HG02840 (cell line): ENCODE measurements around the gene APLNR.

Experiments used
- ATAC-seq: cut with Tn5 transposase; IDR thresholded peaks from one replicate; pipeline ENCODE4 v1.9.1; 2021; ENCODE audit warnings: mild to moderate bottlenecking, moderate library complexity, moderate number of reproducible peaks; ENCODE audit not compliant: unreplicated experiment, low FRiP score

The APLNR gene

GRCh38 chr11:57254631-57255030 lies 17.6 kb upstream of the APLNR start:
- no peak for ATAC-seq

GRCh38 chr11:57251491-57252104 lies 14.5 kb upstream of the APLNR start:
- no peak for ATAC-seq

- ATAC-seq = no peak
Measured at GRCh38 chr11:57251037-57251436, 14.0 kb upstream of the APLNR start.

GRCh38 chr11:57249384-57250319 lies 12.6 kb upstream of the APLNR start:
- no peak for ATAC-seq

- ATAC-seq = no peak
Measured at GRCh38 chr11:57248780-57249383, 11.8 kb upstream of the APLNR start.

- no peak for ATAC-seq
Measured at GRCh38 chr11:57244911-57245310, 7.9 kb upstream of the APLNR start.

- ATAC-seq = no peak
Measured at GRCh38 chr11:57241353-57241972, 4.4 kb upstream of the APLNR start.

- no peak for ATAC-seq
Measured at GRCh38 chr11:57240757-57241156, 3.7 kb upstream of the APLNR start.

GRCh38 chr11:57240007-57240406 lies 3.0 kb upstream of the APLNR start:
- no peak for ATAC-seq

GRCh38 chr11:57239348-57239747 lies 2.3 kb upstream of the APLNR start:
- no peak for ATAC-seq

GRCh38 chr11:57235761-57236703 lies 1.0 kb downstream of the APLNR start:
- no peak for ATAC-seq

- no peak for ATAC-seq
Measured at GRCh38 chr11:57233702-57234101, 3.3 kb downstream of the APLNR start.

- ATAC-seq = no peak
Measured at GRCh38 chr11:57231539-57232253, 5.4 kb downstream of the APLNR start.

GRCh38 chr11:57230791-57231538 lies 6.1 kb downstream of the APLNR start:
- no peak for ATAC-seq

GRCh38 chr11:57230316-57230715 lies 6.7 kb downstream of the APLNR start:
- ATAC-seq = no peak

GRCh38 chr11:57228600-57228999 lies 8.4 kb downstream of the APLNR start:
- no peak for ATAC-seq

GRCh38 chr11:57224537-57224936 lies 12.5 kb downstream of the APLNR start:
- no peak for ATAC-seq

- ATAC-seq = no peak
Measured at GRCh38 chr11:57224128-57224527, 12.9 kb downstream of the APLNR start.

- ATAC-seq = no peak
Measured at GRCh38 chr11:57223601-57224000, 13.4 kb downstream of the APLNR start.
